ENCODE measurements around the gene ANKRD10. TPM values are rescaled to one million over a fixed set of nuclear protein-coding genes. Genes with fewer than 3 reads are reported as not detected.

Gene ANKRD10
- total RNA-seq, 1 experiment from 2014 or later = 190 TPM

- no peak for DNase-seq (ENCODE audit: low spot score)
- in situ Hi-C loops (cut with HindIII; ENCODE audit: low sequenced_read_pairs) = no loop called here
These were observed 24.3 kb downstream of the ANKRD10 start for GRCh38 chr13:110890279-110891165.

- in situ Hi-C loops (cut with HindIII; ENCODE audit: low sequenced_read_pairs) = no loop called here
These were observed 26.5 kb downstream of the ANKRD10 start for GRCh38 chr13:110888390-110888789.

GRCh38 chr13:110887597-110888333, 27.1 kb downstream of the ANKRD10 start:
- no peak for DNase-seq (ENCODE audit: low spot score)
- in situ Hi-C loops (cut with HindIII; ENCODE audit: low sequenced_read_pairs) = no loop called here

More at GRCh38 chr13:110888390-110888789, 26.5 kb downstream of the ANKRD10 start:
- DNase-seq (ENCODE audit: low spot score) = no peak

- DNase-seq (ENCODE audit: low spot score) = no peak
- in situ Hi-C loops (cut with HindIII; ENCODE audit: low sequenced_read_pairs) = no loop called here
These were observed 27.8 kb downstream of the ANKRD10 start for GRCh38 chr13:110886870-110887596.

DNA sequence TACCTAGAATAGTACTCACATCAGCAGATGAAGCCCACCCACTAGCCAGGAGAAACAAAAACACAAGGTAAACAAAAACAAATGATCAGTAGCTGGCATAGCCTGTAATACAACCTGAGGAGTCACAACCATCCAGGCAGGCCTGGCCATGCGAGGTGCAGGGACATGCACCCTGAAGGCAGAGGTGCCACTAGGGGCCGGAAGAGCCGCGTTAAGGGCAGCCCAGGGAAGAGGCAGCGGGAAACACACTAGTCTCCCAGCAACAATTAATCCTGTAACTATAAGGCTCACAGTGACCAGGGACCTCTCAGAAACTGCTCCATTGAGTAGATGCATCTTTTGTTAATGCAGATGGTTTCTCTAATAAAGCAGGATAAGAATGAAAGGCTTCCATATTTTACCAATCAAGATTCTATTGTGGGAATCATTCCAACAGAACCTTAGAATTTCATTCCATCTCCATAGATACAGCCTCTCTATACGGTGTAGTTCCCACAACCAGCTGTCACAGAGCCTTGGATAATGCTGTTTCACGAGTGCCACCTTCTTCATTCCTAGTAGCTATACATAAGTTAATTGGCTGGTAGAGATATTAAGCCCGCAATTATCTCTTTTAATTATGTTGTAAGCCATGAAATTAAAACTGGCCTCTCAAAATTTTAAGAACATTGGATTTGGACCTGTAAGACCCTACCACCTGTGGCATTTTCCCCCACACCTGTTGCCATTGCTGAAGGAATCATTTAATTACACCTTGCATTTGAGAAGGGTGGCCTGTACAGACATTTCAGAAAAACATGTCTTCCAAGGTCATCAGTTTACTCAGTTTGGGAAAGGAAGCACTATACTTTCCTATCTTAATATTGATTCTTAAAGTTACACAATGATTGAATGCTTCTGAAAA, 28.7 kb downstream of the ANKRD10 start:
- DNase-seq (ENCODE audit: low spot score) = no peak
- in situ Hi-C loops (cut with HindIII; ENCODE audit: low sequenced_read_pairs) = no loop called here

DNA sequence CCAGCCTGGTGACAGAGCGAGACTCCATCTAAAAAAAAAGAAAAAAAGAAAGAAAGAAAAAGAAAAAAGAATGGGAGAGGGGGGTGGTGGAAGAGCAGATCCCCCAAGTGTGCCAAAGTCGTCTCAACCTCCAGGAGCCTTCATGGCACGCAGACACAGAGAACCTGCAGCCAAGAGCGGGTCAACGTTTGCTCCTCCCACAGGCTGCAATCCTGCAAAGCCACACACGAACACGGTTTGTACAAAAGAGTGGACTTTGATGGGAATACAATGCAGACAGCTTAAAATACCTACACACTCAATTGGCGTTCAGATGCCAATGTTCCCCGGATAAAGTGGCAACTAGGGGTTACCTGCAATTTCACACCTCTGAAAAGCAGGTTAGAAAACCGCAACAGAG, 29.4 kb downstream of the ANKRD10 start:
- in situ Hi-C loops (cut with HindIII; ENCODE audit: low sequenced_read_pairs) = no loop called here
- DNase-seq (ENCODE audit: low spot score) = no peak

DNA sequence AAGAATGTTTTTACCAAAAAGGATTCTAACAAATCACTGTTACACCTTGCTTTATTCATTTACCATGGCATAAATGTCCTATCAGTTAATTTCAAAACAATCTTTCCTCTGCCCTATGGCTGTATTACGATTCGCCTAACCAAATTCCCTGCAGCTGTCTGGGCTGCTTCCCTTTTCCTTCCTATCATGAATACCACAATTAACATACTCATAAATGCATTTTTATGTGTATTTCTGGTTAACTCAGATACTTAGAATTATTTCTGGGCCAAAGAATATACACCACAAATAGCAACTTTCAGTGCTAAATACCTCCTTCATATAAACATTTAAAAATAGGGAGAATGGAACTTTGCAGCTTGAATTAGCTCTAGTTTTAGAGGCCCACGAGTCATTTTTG, 30.4 kb downstream of the ANKRD10 start:
- DNase-seq (ENCODE audit: low spot score) = no peak
- in situ Hi-C loops (cut with HindIII; ENCODE audit: low sequenced_read_pairs) = no loop called here

DNA sequence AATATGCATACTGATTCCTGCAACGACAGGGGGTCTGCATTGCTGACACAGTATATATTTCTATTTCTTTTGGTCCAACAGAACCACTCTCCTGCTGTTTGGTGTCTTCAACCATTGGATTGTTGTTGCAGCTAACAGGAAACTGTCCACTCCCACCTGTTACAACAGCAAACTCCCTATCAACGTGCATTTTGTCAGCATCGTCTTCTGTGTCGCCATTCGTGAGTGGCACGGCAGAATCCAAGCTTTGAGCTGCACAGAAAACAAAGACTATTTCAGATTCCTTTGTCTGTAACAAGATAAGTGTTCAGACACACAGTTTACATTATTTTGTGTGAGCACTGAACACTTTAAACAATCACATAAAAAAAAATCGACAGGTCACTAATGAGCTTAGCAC, 31.3 kb downstream of the ANKRD10 start:
- in situ Hi-C loops (cut with HindIII; ENCODE audit: low sequenced_read_pairs) = no loop called here
- no peak for DNase-seq (ENCODE audit: low spot score)

DNA sequence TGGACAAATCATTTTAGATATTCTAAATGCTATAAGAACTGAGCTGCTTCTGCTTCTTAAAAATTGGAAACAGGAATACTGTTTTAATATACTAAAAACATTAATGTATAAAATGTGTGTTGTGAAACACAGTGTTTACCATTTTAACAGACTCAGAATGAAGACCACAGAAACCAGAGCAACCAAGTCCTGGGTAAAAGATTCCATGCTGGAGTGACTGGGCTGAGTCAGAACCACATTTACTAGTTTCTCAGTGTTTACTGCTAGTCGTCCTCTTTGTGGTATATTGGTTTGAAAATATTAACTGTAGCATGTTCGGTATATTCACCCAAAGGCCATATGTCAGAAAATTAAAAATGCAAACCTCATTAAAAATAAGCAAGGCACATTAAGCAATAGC, 31.9 kb downstream of the ANKRD10 start:
- in situ Hi-C loops (cut with HindIII; ENCODE audit: low sequenced_read_pairs) = no loop called here
- no peak for DNase-seq (ENCODE audit: low spot score)

GRCh38 chr13:110881839-110882627, 32.8 kb downstream of the ANKRD10 start:
- no peak for DNase-seq (ENCODE audit: low spot score)
- in situ Hi-C loops (cut with HindIII; ENCODE audit: low sequenced_read_pairs) = no loop called here

- DNase-seq (ENCODE audit: low spot score) = no peak
- in situ Hi-C loops (cut with HindIII; ENCODE audit: low sequenced_read_pairs) = no loop called here
These were observed 34.2 kb downstream of the ANKRD10 start for GRCh38 chr13:110880627-110881026.

GRCh38 chr13:110879482-110879881, 35.4 kb downstream of the ANKRD10 start:
- in situ Hi-C loops (cut with HindIII; ENCODE audit: low sequenced_read_pairs) = no loop called here

DNA sequence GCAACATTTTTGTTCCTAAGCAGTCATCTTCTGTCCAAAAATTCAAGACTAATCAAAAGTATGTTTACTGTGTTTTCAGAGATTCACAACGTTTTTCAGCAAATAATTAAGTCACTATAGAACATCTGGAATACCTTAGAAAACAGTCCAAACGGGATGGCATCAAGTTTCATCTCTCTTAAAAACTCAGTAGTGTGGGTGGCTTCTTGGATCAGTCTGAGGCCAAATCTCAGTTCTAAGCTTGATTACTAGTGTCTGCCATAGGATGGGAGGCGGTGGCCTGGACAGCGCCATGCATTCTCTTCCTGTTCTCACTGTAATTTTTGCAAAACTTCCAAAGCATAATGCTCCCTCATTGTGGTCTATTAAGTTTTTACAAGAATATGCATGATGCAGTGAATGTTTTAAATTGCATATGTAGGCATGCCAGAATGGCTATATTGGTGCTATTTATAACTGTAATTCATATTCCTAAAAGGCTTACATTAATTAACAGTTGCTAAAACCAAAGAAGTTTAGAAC, 37.1 kb downstream of the ANKRD10 start:
- DNase-seq (ENCODE audit: low spot score) = no peak
- in situ Hi-C loops (cut with HindIII; ENCODE audit: low sequenced_read_pairs) = no loop called here

More at GRCh38 chr13:110879482-110879881, 35.4 kb downstream of the ANKRD10 start:
- no peak for DNase-seq (ENCODE audit: low spot score)

DNA sequence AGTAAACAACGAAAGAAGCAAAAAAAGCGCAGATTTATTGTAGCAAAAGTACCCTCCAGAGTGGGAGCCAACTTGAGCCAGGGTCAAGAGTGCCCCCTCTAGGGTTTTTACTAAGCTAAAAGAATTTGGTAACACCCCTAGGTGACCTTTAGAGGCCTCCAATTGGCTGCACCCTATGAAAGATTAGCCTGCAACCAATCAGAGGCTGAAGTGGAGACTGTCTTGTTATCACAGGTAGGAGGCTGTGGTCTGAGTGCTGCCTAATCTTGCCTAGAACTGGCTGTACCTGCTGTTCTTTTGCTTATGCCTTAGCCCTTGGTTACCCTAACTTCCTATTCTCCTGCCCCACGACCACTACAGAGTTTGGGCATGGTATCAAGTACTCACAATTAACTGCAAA, 38.3 kb downstream of the ANKRD10 start:
- in situ Hi-C loops (cut with HindIII; ENCODE audit: low sequenced_read_pairs) = no loop called here
- DNase-seq (ENCODE audit: low spot score) = no peak

DNA sequence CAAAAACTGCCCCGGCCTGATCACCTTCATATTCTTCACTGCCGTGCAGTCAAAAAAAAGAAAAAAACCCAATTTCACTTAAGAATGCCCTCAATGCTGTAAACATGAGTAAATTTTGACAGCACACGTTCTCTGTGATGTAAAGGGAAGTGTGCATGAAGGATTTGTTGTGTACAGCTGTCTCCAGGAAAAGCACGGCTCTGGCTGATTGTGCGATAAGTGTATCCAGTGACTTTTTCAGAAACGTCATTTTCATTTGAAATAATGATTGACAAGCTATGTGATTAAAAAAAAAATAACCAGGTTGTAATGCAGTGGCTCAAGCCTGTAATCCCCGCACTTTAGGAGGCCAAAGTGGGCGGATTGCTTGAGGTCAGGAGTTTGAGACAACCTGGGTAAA, 39.6 kb downstream of the ANKRD10 start:
- DNase-seq (ENCODE audit: low spot score) = no peak
- in situ Hi-C loops (cut with HindIII; ENCODE audit: low sequenced_read_pairs) = no loop called here

- in situ Hi-C loops (cut with HindIII; ENCODE audit: low sequenced_read_pairs) = no loop called here
- no peak for DNase-seq (ENCODE audit: low spot score)
These were observed 40.3 kb downstream of the ANKRD10 start for GRCh38 chr13:110874508-110874960.

GRCh38 chr13:110873639-110874507, 41.0 kb downstream of the ANKRD10 start:
- DNase-seq (ENCODE audit: low spot score) = no peak
- in situ Hi-C loops (cut with HindIII; ENCODE audit: low sequenced_read_pairs) = no loop called here
